ENCODE data around the gene DPM3.

- TF ChIP-seq CTCF (conservative IDR thresholded peaks at IDR 0.05) = no peak
- no peak for TF ChIP-seq EZH2 (IDR thresholded peaks at IDR 0.05; ENCODE audit: low read depth)
Measured at GRCh38 chr1:155183775-155184221, 43.5 kb upstream of the DPM3 start.
